ENCODE results near the gene SPATA4. TPM values are rescaled to one million over a fixed set of nuclear protein-coding genes. Genes with fewer than 3 reads are reported as not detected.
"Not testable (repeated sequence)": the region's sequence is repeated elsewhere in the genome, so short reads cannot be mapped to it uniquely, and the experiment has no call there.

Gene SPATA4
- total RNA-seq, 4 donors from 2014 or later: not detected

- no peak overlapping the region for H3K4me3 ChIP-seq (ENCODE audit: low read depth, poor library complexity, severe bottlenecking)
- 57 to 60% methylated on average over 2 of the region's 2 CpGs for WGBS, 2 donors
- DNase-seq (ENCODE audit: low spot score in 2 of 2): no peak
- TF ChIP-seq CTCF (IDR thresholded peaks at IDR 0.05): no peak
- intact Hi-C loops (cut with DNase I; ENCODE audit: low total_unique reads): no loop called here
Measured at GRCh38 chr4:176217510-176217909, 22.1 kb upstream of the SPATA4 start.

- WGBS, 2 donors: 57 to 78% methylated on average over 3 of the region's 3 CpGs
- H3K4me3 ChIP-seq (ENCODE audit: low read depth, poor library complexity, severe bottlenecking); intact Hi-C loops (cut with DNase I; ENCODE audit: low total_unique reads); DNase-seq (ENCODE audit: low spot score in 2 of 2): not testable (repeated sequence)
Measured at GRCh38 chr4:176212351-176212750, 17.0 kb upstream of the SPATA4 start.

- intact Hi-C loops (cut with DNase I; ENCODE audit: low total_unique reads): no loop called here
- no peak for TF ChIP-seq CTCF (IDR thresholded peaks at IDR 0.05)
- no peak overlapping the region for H3K4me3 ChIP-seq (ENCODE audit: low read depth, poor library complexity, severe bottlenecking)
- no peak for DNase-seq (ENCODE audit: low spot score in 2 of 2)
- 78 to 82% methylated on average over 7 of the region's 7 CpGs for WGBS, 2 donors
Measured at GRCh38 chr4:176210579-176211296, 15.4 kb upstream of the SPATA4 start.

GRCh38 chr4:176210101-176210500 is 14.7 kb upstream of the SPATA4 start:
- intact Hi-C loops (cut with DNase I; ENCODE audit: low total_unique reads): no loop called here
- H3K4me3 ChIP-seq (ENCODE audit: low read depth, poor library complexity, severe bottlenecking): no peak overlapping the region
- no peak for DNase-seq (ENCODE audit: low spot score in 2 of 2)
- WGBS, 2 donors: 70 to 84% methylated on average over 3 of the region's 3 CpGs
- TF ChIP-seq POLR2A (IDR thresholded peaks at IDR 0.05) (no peak), CTCF (IDR thresholded peaks at IDR 0.05) (no peak)

GRCh38 chr4:176209535-176209934 is 14.2 kb upstream of the SPATA4 start:
- 80% methylated on average over 4 of the region's 4 CpGs for WGBS, 2 donors
- no peak overlapping the region for H3K4me3 ChIP-seq (ENCODE audit: low read depth, poor library complexity, severe bottlenecking)
- TF ChIP-seq CTCF (IDR thresholded peaks at IDR 0.05) (no peak), POLR2A (IDR thresholded peaks at IDR 0.05) (no peak)
- intact Hi-C loops (cut with DNase I; ENCODE audit: low total_unique reads): no loop called here
- no peak for DNase-seq (ENCODE audit: low spot score in 2 of 2)

GRCh38 chr4:176207839-176208238 is 12.5 kb upstream of the SPATA4 start:
- no peak overlapping the region for H3K4me3 ChIP-seq (ENCODE audit: low read depth, poor library complexity, severe bottlenecking)
- DNase-seq (ENCODE audit: low spot score in 2 of 2): no peak
- intact Hi-C loops (cut with DNase I; ENCODE audit: low total_unique reads): no loop called here
- TF ChIP-seq POLR2A (IDR thresholded peaks at IDR 0.05): no peak
- no peak for TF ChIP-seq CTCF (IDR thresholded peaks at IDR 0.05)
- whole genome bisulfite sequencing, 2 donors: 59 to 62% methylated on average over 5 of the region's 5 CpGs
